Effector memory CD8-positive, alpha-beta T cell (primary cell): ENCODE data around the gene GCLC.

Experiments used
- ATAC-seq: fragments of 150-1000 bp; cut with Tn5 transposase; replicated peaks from 2 replicates; pipeline ENCODE4 v1.10.0; 2021; ENCODE audit warnings: mild to moderate bottlenecking, moderate library complexity
- DNase-seq, 3 experiments: peaks; one replicate each; pipeline ENCODE4 v3.0.0; 2021
- H3K27ac Mint-ChIP-seq, 2 donors: one replicate each; pipeline ENCODE4 v1.8.0; 2022; ENCODE audit warnings: mild to moderate bottlenecking in 2 of 2, mixed read lengths in 2 of 2, moderate library complexity in 2 of 2
- H3K27me3 Mint-ChIP-seq, 2 donors: one replicate each; pipeline ENCODE4 v1.8.0; 2022; ENCODE audit warnings: mixed read lengths in 2 of 2
- H3K36me3 Mint-ChIP-seq: one replicate; pipeline ENCODE4 v1.8.0; 2022; ENCODE audit warnings: mild to moderate bottlenecking, moderate library complexity, mixed read lengths; ENCODE audit not compliant: insufficient read depth
- H3K4me1 Mint-ChIP-seq, 2 donors: one replicate each; pipeline ENCODE4 v1.8.0; 2022; ENCODE audit warnings: low read depth in 2 of 2, mixed read lengths in 2 of 2
- H3K4me3 Mint-ChIP-seq, 2 donors: one replicate each; pipeline ENCODE4 v1.8.0; 2022; ENCODE audit warnings: mild to moderate bottlenecking in 2 of 2, mixed read lengths in 2 of 2, moderate library complexity in 2 of 2
- H3K9me3 Mint-ChIP-seq, 2 donors: one replicate each; pipeline ENCODE4 v1.8.0; 2022; ENCODE audit warnings: mixed read lengths in 2 of 2

The GCLC gene

DNA sequence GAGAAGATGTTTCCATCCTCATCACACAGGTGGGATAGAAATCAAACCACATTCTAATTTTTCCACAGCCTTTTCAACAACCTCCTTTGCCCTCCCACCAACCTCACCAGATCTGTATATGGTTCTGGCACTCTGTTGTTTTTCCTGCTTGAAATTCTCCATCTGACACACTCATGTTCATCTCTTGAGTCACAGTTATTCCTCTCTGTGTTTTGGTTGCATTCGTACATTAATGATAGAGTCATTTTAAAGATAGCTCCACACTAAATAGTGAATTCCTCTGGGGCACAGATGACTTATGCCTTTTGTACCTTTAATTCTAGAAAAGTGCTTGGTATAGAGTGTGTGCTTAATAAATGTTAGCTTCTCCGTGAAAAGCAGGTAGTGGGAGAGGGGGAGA lies 1.4 kb upstream of the GCLC start:
- ATAC-seq (no peak), DNase-seq (no peak)
- H3K9me3 Mint-ChIP-seq = no peaks in the 10 kb centered on the region
- peaks cover 11% of the 10 kb centered on the region for H3K36me3 Mint-ChIP-seq
- H3K27ac Mint-ChIP-seq = no peak overlapping the region
- peaks cover 34 to 43% of the 10 kb centered on the region in 2 donors for H3K4me1 Mint-ChIP-seq
- no peak overlapping the region for H3K4me3 Mint-ChIP-seq
- no peaks in the 10 kb centered on the region for H3K27me3 Mint-ChIP-seq

DNA sequence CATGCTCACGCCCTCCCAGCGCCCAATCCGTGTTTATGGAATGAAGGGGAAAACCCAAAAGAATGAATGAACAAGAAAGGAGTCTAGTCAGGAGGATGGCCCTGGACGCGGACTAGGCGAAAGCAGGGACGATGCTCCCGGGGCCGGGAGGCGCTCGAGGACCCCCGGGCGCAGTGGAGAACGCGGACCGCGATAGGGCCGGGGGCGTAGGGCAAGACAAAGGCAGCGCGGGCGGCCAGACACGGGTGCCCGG lies 758 bp downstream of the GCLC start:
- peak overlapping the region; percentile 93 to 94 for H3K4me3 Mint-ChIP-seq
- no peaks in the 10 kb centered on the region for H3K27me3 Mint-ChIP-seq
- H3K27ac Mint-ChIP-seq = peak overlapping the region; percentile 73 to 84
- H3K36me3 Mint-ChIP-seq = peaks cover 11% of the 10 kb centered on the region
- H3K4me1 Mint-ChIP-seq = peaks cover 49 to 62% of the 10 kb centered on the region in 2 donors
- H3K9me3 Mint-ChIP-seq = no peaks in the 10 kb centered on the region
- DNase-seq (peak in 1 of 3 experiments; percentile 9), ATAC-seq (no peak)

DNA sequence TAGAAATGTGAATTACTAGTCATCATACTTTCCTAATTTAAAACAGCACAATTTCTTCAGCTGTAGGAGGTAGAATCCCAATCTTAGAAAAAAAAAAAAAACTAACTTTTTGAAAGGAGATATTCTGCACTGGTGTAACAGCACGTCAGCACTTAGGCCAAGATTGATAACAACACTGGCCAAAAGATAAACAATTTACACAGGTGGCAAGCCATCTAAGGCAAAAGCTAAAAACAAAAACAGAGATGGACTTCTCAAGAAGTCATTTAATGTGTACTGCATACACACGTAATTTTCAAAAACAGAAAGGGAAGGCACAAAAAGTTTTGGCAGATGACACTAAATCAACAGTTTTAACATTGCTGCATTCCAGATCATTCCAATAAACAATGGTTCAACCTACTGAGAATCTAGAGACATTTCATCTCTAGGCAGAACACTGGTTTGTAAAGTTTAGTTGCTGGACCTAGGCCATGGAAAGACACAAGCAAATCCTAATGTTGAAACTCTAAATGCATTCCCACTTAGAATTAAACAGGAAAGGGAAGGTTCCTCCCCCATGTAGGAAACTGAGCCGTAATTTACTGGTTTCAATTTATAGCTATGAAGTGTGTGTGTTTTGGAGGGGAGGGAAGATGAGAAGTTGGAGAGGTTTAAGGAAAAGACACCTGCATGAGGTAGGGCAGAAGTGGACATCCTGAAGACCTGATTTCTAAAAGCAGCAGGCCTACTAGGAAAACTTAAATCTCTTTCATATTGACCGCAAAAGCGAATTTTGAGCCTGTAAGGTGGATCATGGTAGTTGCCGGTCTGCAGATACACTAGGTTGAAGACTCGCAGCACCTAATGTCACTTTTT lies 1.3 kb downstream of the GCLC start:
- Mint-ChIP-seq H3K4me1 (peaks cover 50 to 63% of the 10 kb centered on the region in 2 donors), H3K4me3 (peak overlapping the region; percentile 93 to 94), H3K9me3 (no peaks in the 10 kb centered on the region), H3K36me3 (peaks cover 11% of the 10 kb centered on the region), H3K27ac (peak overlapping the region; percentile 73 to 84), H3K27me3 (no peaks in the 10 kb centered on the region)
- no peak for ATAC-seq
- no peak for DNase-seq

DNA sequence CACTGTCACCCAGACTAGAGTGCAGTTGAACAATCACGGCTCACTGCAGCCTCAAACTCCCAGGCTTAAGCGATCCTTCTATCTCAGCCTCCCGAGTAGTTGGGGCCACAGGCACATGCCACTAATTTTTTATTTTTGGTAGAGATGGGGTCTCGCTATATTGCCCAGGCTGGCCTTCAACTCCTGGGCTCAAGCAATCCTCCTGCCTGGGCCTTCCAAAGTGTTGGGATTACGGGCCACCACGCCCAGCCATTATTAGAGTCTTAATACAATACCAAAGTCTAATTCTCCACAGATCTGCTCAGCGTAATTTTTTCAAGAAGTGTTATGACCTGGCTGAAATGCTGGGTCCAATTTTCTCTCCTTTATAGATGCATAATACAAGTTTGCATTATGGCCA lies 3.0 kb downstream of the GCLC start:
- no peaks in the 10 kb centered on the region for H3K27me3 Mint-ChIP-seq
- no peak for ATAC-seq
- no peak overlapping the region for H3K4me3 Mint-ChIP-seq
- DNase-seq = no peak
- H3K36me3 Mint-ChIP-seq = peaks cover 7% of the 10 kb centered on the region
- H3K4me1 Mint-ChIP-seq = peaks cover 51 to 57% of the 10 kb centered on the region in 2 donors
- no peak overlapping the region for H3K27ac Mint-ChIP-seq
- no peaks in the 10 kb centered on the region for H3K9me3 Mint-ChIP-seq

DNA sequence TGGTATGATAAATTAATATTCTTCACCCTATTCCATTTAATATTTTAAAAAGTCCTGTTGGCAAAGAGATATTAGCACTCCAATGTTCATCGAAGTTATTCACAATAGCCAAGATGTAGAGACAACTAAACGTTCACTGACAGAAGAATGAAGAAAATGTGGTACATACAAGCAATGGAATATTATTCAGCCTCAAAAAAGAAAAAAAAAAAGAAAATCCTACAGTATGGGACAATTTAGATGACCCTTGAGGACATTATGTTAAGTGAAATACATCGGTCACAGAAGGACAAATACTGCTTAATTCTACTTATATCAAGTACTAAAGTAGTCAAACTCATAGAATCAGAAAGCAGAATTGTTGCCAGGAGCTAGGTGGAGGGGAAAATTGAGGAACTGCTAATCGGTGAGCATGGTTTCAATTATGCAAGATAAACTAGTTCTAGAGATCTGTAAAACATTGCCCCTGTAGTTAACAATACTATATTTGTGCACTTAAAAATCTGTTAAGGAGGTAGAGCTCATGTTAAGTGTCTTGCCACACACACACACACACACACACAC lies 4.7 kb downstream of the GCLC start:
- no peak for DNase-seq
- peak overlapping the region in 1 of 2 donors; percentile 35 for H3K27ac Mint-ChIP-seq
- H3K27me3 Mint-ChIP-seq = no peaks in the 10 kb centered on the region
- H3K4me1 Mint-ChIP-seq = peaks cover 48 to 51% of the 10 kb centered on the region in 2 donors
- H3K36me3 Mint-ChIP-seq = peaks cover 10% of the 10 kb centered on the region
- H3K9me3 Mint-ChIP-seq = no peaks in the 10 kb centered on the region
- H3K4me3 Mint-ChIP-seq = no peak overlapping the region
- ATAC-seq = no peak

DNA sequence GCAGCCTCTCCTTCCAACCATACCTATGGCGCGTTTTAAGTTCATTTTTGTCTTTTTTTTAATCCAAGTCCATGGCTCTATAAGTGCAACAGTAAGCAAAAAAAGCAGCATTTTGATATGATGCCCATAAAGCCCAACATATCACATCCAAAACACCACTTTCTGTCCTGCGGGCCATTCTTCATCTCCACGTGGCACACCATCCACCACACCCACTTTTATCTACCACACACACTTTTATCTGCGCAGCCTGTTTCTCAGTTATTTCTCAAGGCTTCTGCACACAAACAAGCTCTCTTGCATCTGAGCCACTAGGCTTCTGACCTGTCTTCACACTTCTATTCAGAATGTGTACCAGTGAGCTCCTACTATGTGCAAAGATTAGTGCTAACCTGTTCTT lies 5.3 kb downstream of the GCLC start:
- Mint-ChIP-seq H3K4me3 (no peak overlapping the region), H3K9me3 (no peaks in the 10 kb centered on the region), H3K27ac (no peak overlapping the region), H3K36me3 (peaks cover 6% of the 10 kb centered on the region), H3K27me3 (no peaks in the 10 kb centered on the region), H3K4me1 (peaks cover 44 to 47% of the 10 kb centered on the region in 2 donors)
- DNase-seq (no peak), ATAC-seq (no peak)

DNA sequence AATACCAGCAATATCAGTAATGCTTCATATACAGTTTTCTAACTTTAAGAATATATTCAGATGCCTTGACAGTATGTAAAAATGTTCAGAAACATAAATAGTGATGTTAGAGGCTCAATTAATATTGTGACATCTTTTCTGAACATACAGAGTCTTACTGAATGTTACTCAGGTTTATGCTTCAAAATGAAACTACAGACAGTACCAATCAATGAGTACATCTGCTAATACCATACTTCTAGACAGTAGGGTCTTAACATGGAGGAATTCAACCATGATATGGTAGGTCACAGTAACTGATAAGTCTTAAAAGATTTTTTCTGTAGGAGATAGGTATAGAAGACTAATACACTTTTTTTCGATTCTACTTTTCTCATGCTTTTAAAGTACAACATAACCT lies 8.3 kb downstream of the GCLC start:
- DNase-seq (no peak), ATAC-seq (no peak)
- Mint-ChIP-seq H3K9me3 (no peaks in the 10 kb centered on the region), H3K4me1 (peaks cover 34 to 47% of the 10 kb centered on the region in 2 donors), H3K36me3 (peaks cover 9% of the 10 kb centered on the region), H3K27me3 (no peaks in the 10 kb centered on the region), H3K4me3 (no peak overlapping the region), H3K27ac (no peak overlapping the region)

DNA sequence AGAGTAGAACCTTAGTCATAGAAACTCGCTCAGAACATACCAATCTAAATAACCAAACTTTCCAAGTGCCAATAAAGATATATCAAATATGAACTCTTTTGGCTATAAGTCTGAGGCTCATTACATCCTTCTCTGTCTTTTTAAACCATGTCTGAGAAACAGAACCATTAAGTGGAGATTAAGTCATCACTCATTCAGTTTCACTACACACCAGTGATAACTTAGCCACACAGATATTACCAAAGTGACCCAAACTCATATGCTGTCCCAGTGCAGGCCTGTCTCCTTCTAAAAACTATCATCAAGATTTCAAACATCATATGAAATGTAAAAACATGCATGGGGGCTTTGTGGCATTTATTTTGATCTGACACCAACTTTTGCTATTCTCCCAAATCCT lies 12.0 kb downstream of the GCLC start:
- peaks cover 6% of the 10 kb centered on the region for H3K36me3 Mint-ChIP-seq
- DNase-seq (no peak), ATAC-seq (no peak)
- H3K9me3 Mint-ChIP-seq = no peaks in the 10 kb centered on the region
- no peak overlapping the region for H3K4me3 Mint-ChIP-seq
- H3K27me3 Mint-ChIP-seq = no peaks in the 10 kb centered on the region
- H3K27ac Mint-ChIP-seq = no peak overlapping the region
- H3K4me1 Mint-ChIP-seq = peaks cover 17 to 40% of the 10 kb centered on the region in 2 donors

DNA sequence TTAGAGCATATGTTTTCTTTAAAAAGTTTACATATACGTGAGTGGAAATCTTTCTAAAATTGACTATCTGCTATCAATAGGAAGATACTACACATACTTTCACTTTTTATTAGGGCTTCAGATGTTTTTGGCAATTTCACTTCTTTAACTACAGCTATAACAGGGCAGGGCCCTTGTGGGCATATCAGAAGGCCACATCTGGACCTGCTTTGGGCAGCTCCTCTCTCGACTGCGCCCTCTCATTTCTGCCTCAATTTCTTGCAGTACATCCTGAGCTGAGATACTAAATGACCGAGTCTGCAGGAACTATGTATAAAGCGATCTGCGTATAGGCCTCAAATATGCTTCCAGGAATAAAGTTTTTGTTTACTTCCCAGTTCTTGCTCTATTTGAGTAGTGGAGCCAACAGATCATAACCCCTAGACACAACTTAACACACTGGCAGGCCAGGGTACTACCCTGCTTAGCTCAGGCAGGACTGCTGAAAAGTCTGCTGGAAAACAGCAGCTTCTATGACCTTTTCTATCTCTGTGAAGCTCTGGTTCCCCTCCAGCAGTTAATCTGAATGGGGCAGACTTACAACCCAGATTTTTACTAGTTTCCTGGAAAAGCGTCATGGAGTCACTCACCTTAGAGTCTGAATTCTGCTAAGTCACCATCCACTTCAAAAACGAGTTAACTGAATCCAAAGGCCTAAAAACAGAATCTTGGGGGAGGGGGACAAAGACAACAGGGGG lies 12.7 kb downstream of the GCLC start:
- DNase-seq (no peak), ATAC-seq (no peak)
- peaks cover 6% of the 10 kb centered on the region for H3K36me3 Mint-ChIP-seq

DNA sequence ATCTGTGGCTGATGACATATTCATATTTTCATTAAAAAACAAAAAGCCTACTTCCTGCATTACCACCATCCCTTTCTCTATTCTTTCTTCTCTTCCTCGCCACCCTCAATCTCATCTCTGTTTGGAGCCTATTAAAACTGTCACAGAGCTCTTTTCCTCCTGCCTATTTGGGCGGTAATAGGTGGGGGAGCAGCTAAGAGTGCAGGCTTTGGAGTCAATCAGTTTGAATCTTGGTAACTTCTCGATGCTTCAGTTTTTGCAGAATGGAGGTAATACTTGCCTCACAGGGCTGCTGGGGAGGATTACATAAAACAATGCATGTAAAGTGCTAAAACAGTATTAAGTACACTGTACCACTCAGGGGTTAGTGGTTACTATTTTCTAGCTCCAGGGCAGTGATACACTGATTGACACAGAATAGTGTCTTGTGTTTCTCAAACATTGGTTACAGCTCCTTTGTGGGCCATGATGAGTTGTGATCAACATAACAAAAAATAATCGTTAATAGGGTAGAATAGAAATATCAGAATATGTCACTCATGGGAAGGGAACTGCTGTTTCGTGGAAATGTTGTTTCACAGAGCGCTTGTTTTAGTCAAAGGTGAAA lies 14.0 kb downstream of the GCLC start:
- H3K4me3 Mint-ChIP-seq = no peak overlapping the region
- H3K4me1 Mint-ChIP-seq = peaks cover 14 to 45% of the 10 kb centered on the region in 2 donors

More for the DNA sequence above, 12.7 kb downstream of the GCLC start:
- Mint-ChIP-seq H3K27me3 (no peaks in the 10 kb centered on the region), H3K9me3 (no peaks in the 10 kb centered on the region), H3K4me1 (peaks cover 19 to 46% of the 10 kb centered on the region in 2 donors), H3K27ac (peak overlapping the region in 1 of 2 donors; percentile 62), H3K4me3 (no peak overlapping the region)

DNA sequence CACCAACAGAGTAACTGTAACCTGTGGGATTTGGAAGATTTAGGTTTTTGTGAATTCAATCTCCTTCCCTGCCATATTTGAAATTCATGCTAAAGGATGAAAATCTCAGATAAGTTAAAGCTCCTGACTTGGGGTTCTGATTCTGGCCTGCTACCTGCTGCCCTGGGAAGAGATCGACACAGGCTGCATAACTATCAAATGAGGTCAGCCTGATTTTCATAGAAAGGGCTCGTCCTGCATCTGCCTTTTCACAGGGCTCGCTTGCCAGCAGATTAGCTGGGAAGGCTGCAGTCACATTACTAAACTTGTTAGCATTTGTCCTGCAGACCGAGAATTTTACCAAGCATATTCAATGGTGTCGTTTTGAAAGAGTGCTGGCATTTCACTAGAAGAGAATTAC lies 14.6 kb downstream of the GCLC start:
- Mint-ChIP-seq H3K4me3 (no peak overlapping the region), H3K27me3 (no peaks in the 10 kb centered on the region), H3K27ac (no peak overlapping the region), H3K36me3 (peaks cover 3% of the 10 kb centered on the region), H3K9me3 (no peaks in the 10 kb centered on the region), H3K4me1 (peaks cover 14 to 50% of the 10 kb centered on the region in 2 donors)
- DNase-seq (no peak), ATAC-seq (no peak)

More for the DNA sequence above, 14.0 kb downstream of the GCLC start:
- H3K27me3 Mint-ChIP-seq = no peaks in the 10 kb centered on the region
- no peaks in the 10 kb centered on the region for H3K9me3 Mint-ChIP-seq
- H3K27ac Mint-ChIP-seq = no peak overlapping the region
- no peak for DNase-seq
- ATAC-seq = no peak
- H3K36me3 Mint-ChIP-seq = peaks cover 3% of the 10 kb centered on the region

DNA sequence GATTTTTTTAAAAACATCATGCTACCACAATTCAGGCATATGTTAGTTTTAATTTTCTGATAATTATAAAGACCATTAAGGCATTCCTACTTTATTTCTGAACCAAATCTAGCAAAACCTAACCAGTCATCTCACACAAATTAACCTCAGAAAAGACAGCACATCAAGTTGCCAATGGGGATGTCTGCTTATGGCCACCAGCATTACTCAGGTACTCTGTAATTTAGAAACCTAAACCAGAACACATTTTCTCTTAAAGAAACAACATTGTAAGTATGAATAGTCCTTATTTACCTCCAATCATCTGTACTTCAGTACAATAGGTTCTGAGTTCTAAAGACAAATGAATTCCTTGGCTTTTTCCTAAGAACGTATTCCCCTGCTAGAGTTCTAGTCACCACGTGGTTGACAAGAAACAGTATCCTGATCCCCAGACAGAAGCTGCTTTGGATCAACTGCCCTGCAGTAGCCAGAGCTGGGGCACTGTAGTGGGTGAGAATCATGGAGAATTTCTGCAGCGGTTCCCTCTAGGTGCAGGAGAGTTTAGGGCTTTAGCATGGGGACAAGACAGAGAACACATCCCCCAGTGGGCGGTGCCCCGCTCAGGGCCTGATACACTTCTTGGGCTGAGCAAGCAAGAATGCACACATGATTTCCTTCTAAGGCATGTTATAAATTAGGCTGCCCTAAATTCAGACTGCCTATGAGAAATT lies 15.4 kb downstream of the GCLC start:
- H3K4me1 Mint-ChIP-seq = peaks cover 18 to 53% of the 10 kb centered on the region in 2 donors
- DNase-seq = no peak

DNA sequence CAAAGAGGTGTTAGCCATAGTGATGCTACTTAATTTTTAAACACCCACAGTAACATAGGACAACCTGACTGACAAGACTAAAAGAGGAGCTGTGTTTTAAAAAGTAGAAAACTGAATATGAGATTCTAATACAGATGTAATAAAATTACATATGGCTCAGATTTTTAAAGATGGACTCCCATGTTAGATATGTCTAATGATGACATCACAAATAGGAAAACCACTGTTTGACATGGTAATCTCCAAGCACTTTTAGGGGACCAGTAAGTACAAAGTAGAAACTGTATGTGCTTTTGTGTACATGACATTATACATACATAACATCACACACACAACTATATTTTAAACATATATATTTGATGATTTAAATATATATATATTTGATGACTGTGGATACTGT lies 16.8 kb downstream of the GCLC start:
- Mint-ChIP-seq H3K36me3 (no peaks in the 10 kb centered on the region), H3K27me3 (no peaks in the 10 kb centered on the region), H3K27ac (no peak overlapping the region), H3K9me3 (no peaks in the 10 kb centered on the region), H3K4me1 (peaks cover 18 to 58% of the 10 kb centered on the region in 2 donors), H3K4me3 (no peak overlapping the region)
- DNase-seq (no peak), ATAC-seq (no peak)

More for the DNA sequence above, 15.4 kb downstream of the GCLC start:
- H3K9me3 Mint-ChIP-seq = no peaks in the 10 kb centered on the region
- no peak for ATAC-seq
- no peak overlapping the region for H3K4me3 Mint-ChIP-seq
- peaks cover 2% of the 10 kb centered on the region for H3K36me3 Mint-ChIP-seq
- peak overlapping the region in 1 of 2 donors; percentile 57 for H3K27ac Mint-ChIP-seq
- no peaks in the 10 kb centered on the region for H3K27me3 Mint-ChIP-seq
